Fibroblast of pulmonary artery (primary cell): ENCODE results near the gene EFCAB13.
A peak's percentile ranks its signal among the peaks of the same experiment; 100 is the strongest.

ENCODE experiments used
- DNase-seq: peaks from one replicate; pipeline ENCODE4 v3.0.0-alpha.2; 2010; ENCODE audit warnings: low read depth
- H3K4me3 ChIP-seq: replicated peaks from 2 replicates; pipeline ENCODE4 v1.5.1; 2011; ENCODE audit warnings: low read depth, mild to moderate bottlenecking, control low read depth, low read length, moderate library complexity
- TF ChIP-seq, protein P1 (sequence below): IDR thresholded peaks from 2 replicates; pipeline ENCODE4 v1.5.1; 2011; ENCODE audit warnings: mild to moderate bottlenecking, control low read depth, low read length, inconsistent platforms; ENCODE audit errors: missing control alignments

Gene EFCAB13

DNA sequence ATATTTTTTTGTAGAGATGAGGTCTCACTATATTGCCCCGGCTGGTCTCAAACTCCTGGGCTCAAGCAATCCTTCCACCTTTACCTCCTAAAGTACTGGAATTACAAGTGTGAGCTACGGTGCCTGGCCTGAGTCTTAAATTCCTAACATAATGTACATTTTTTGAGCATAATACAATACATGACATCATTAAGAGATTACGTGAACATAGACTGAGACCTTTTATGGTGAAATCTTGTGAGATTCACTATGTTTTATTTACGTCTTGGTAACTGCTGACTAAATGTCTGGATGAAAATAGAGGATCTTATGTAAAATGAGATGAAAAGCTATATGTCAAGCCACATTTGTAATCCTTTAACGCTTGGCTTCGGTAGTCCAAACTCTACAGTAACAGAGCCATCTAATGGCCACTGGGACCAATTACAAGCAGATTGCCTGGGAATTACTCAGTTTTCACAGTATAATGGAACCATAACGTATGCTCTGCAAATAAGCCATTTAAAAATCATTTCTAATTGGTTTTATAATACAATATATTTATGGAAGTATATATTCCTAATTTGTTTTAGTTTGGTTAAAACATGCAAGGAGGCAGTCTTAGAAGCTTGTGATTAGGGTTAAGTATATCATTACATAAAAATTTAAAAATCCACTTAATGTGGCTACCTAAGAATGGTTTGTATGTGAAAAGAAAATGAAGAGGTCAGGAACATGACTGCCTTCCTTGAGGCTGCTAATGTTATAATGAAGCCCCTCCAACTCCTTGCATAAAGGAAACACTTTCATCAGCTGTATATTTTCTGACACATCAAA, 8.1 kb upstream of the EFCAB13 start:
- DNase-seq: peak; percentile 93
- TF ChIP-seq, protein P1, sequence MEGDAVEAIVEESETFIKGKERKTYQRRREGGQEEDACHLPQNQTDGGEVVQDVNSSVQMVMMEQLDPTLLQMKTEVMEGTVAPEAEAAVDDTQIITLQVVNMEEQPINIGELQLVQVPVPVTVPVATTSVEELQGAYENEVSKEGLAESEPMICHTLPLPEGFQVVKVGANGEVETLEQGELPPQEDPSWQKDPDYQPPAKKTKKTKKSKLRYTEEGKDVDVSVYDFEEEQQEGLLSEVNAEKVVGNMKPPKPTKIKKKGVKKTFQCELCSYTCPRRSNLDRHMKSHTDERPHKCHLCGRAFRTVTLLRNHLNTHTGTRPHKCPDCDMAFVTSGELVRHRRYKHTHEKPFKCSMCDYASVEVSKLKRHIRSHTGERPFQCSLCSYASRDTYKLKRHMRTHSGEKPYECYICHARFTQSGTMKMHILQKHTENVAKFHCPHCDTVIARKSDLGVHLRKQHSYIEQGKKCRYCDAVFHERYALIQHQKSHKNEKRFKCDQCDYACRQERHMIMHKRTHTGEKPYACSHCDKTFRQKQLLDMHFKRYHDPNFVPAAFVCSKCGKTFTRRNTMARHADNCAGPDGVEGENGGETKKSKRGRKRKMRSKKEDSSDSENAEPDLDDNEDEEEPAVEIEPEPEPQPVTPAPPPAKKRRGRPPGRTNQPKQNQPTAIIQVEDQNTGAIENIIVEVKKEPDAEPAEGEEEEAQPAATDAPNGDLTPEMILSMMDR: peak; percentile 86
- H3K4me3 ChIP-seq: no peak overlapping the region

DNA sequence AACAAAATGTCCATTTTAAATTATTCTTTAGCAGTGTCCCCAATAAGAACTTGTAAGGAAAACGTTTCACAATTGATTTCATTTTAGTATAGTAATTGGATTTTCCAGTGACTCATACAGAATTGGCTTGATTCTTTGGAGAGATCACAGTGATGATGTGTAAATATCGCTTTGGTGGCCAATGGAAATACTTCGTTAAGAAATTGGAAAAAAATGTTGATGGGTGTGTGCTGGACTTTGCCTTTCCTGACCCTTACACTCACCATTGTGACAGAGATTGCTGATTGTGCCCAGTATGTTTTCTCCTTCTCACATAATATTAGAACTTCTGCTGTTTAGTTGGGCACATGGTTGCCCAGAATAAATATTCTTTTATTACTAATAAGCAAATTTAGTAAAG, 7.4 kb upstream of the EFCAB13 start:
- DNase-seq: peak; percentile 54
- TF ChIP-seq, protein P1: no peak
- H3K4me3 ChIP-seq: no peak overlapping the region

DNA sequence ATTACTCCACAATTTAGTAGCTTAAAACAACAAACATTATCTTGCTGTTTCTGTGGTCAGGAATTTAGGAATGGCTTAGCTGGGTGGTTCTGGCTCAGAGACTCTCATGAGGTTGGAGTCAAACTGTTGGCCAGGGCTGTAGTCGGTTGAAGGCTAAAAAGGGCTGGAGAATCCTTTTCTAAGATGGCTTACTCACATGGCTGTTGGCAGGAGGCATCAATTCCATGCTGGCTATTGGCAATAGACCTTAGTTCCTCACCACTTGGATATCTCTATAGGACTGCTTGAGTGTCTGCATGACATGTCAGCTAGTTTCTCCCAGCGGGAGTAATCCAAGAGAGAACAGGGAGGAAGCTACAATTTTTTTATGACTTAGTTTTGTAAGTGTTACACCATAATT, 6.6 kb upstream of the EFCAB13 start:
- no peak overlapping the region for H3K4me3 ChIP-seq
- TF ChIP-seq, protein P1: no peak
- peak; percentile 39 for DNase-seq

DNA sequence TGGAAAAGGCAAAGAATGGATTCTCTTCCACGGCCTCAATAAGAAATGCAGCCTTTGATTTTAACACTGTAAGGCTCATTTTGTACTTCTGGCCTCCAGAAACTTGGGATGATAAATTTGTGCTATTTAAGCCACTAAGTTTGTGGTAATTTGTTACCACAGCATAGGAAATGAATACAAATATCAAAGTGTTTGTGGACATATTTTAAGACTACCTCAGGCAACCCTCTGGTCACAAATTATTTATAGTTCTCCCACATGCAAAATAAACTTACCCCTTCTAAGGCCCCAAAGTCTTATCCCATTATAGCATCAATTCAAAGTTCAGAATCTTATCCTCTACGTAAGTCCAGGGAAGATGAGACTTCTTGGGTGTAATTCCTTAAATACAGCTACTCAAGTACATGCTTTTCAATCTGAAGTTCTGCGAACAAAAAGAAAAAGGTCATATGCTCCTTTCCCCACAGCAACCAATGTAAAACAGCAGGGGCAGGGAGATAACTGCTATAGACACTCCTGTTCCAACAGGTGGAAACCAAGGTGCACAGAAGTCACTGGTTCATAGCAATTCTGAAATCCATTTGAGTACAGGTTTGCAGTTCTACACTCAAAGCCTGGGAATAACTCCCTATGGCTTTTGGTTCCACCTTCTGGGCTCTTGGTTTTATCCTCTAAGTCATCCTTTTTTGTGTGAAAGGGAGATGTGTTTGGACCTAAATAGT, 5.4 kb upstream of the EFCAB13 start:
- TF ChIP-seq, protein P1: no peak
- H3K4me3 ChIP-seq: no peak overlapping the region
- no peak for DNase-seq

DNA sequence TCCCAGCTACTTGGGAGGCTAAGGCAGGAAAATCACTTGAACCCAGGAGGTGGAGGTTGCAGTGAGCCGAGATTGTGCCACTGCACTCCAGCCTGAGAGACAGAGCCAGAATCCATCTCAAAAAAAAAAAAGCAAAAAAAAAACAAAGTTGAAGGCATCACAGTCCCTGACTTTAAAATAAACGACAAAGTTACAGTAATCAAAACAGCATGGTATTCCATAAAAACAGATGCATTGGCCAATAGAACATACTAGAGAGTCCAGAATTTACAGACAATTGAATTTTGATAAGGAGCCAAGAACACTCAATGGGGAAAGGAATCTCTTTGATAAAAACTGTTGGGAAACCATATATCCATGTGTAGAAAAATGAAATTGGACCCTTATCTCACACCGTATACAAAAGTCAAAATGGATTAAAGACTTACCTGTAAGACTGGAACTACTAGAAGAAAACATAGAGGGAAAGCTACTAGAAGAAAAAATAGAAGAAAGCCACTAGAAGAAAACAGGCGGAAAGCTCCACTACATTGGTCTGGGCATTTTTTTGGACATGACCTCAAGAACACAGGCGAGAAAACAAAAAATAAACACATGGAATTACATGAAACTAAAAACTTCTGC, 2.8 kb upstream of the EFCAB13 start:
- DNase-seq: no peak
- TF ChIP-seq, protein P1: no peak

DNA sequence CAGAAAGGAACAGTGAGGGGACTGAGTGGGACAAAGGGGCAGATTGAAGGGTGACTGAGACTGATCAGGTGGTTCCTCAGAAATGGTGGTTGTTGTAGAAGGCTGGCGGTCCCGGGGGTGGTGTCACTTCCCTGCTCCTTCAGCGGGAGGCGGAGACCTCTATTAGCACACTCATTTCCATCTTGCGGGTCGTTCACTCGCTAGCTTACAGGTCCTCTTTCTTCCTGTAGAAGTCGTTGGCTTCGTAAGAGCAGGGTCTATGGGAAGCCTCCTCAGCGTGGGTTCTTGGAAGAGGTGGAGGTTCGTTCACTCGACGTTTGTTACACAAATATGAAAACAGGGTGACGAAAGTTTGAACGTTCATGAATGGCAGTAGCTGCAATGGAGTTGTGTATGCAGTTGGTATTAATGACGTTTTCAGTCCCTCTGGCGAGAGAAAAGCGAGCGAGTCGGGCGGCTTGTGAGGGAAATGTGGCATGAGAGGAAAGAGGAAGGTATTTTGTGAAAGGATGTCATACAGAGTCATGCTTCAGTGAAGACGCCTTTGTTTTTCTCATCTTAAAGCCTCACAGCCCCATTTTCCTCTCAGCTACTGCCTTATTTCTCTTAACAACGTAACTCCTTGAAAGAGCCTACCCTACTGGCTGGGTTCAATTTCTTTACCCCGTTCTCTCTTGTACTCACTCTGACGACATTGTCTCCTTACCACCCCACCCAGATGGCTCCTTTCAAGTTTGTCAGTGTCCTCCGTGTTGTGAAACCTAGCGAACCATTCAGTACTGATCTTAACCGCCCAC, 667 bp downstream of the EFCAB13 start:
- TF ChIP-seq, protein P1: no peak
- peak overlapping the region; percentile 71 for H3K4me3 ChIP-seq
- DNase-seq: peak; percentile 57

More for the DNA sequence above, 2.8 kb upstream of the EFCAB13 start:
- no peak overlapping the region for H3K4me3 ChIP-seq
